GM12801 (cell line): Measurements from ENCODE around the gene GPAT2.
"Not testable (repeated sequence)": the region's sequence is repeated elsewhere in the genome, so short reads cannot be mapped to it uniquely, and the experiment has no call there.

ENCODE experiments used
- TF ChIP-seq, protein P1 (sequence below): IDR thresholded peaks from one replicate; pipeline ENCODE4 v1.5.1; 2011; ENCODE audit warnings: control low read depth; ENCODE audit not compliant: insufficient read length; ENCODE audit errors: extremely low read depth

GPAT2 gene, protein sequence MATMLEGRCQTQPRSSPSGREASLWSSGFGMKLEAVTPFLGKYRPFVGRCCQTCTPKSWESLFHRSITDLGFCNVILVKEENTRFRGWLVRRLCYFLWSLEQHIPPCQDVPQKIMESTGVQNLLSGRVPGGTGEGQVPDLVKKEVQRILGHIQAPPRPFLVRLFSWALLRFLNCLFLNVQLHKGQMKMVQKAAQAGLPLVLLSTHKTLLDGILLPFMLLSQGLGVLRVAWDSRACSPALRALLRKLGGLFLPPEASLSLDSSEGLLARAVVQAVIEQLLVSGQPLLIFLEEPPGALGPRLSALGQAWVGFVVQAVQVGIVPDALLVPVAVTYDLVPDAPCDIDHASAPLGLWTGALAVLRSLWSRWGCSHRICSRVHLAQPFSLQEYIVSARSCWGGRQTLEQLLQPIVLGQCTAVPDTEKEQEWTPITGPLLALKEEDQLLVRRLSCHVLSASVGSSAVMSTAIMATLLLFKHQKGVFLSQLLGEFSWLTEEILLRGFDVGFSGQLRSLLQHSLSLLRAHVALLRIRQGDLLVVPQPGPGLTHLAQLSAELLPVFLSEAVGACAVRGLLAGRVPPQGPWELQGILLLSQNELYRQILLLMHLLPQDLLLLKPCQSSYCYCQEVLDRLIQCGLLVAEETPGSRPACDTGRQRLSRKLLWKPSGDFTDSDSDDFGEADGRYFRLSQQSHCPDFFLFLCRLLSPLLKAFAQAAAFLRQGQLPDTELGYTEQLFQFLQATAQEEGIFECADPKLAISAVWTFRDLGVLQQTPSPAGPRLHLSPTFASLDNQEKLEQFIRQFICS

GRCh38 chr2:96034792-96035191 lies at the start of gene GPAT2:
GPAT2 (minus strand) TSS chr2:96034916; CDS start chr2:96032359, 2,557 bp downstream.
- TF ChIP-seq, protein P1, sequence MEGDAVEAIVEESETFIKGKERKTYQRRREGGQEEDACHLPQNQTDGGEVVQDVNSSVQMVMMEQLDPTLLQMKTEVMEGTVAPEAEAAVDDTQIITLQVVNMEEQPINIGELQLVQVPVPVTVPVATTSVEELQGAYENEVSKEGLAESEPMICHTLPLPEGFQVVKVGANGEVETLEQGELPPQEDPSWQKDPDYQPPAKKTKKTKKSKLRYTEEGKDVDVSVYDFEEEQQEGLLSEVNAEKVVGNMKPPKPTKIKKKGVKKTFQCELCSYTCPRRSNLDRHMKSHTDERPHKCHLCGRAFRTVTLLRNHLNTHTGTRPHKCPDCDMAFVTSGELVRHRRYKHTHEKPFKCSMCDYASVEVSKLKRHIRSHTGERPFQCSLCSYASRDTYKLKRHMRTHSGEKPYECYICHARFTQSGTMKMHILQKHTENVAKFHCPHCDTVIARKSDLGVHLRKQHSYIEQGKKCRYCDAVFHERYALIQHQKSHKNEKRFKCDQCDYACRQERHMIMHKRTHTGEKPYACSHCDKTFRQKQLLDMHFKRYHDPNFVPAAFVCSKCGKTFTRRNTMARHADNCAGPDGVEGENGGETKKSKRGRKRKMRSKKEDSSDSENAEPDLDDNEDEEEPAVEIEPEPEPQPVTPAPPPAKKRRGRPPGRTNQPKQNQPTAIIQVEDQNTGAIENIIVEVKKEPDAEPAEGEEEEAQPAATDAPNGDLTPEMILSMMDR, result not testable (repeated sequence)

DNA sequence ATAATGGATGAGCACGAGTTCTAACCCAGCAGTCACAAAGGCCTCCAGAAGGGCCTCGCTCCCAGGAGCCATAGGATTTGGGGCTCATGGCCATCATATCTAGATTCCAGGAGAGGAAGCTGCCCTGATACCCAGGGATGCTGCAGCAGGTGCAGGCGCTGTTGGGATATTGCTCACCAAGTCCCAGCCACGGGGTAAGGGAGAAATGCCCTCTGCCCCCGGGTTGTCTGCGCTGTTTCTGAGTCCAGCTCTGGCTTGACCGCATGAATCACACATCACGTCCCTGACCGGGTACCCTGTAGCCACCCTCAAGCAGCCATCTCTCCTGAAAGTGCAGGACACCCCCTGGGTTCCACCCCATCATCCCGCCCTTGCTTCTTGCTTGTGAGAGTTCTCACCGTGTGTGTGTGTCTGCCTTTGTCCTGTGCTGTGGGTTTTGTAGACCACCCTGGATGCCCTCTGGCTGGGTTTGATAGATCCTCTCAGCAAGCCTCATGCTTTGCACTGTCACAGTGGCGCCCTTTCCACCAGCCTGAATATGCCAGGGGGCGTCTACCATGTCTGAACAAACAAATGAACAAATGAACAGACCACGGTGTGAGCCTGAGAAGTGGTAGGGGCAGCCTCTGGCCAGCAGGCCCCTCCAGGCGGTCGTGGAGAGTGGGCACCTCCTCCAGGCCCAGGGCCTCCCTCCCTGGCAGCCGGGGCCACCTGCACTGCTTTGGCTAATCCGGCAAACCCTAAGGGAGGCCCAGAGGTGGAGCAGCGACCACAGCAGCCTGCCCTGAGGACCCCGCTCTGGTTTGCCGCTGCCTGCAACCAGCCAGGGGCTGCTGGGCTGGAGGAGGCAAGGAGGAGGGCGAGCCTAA lies 49.5 kb upstream of the GPAT2 start:
- TF ChIP-seq, protein P1, result no peak

DNA sequence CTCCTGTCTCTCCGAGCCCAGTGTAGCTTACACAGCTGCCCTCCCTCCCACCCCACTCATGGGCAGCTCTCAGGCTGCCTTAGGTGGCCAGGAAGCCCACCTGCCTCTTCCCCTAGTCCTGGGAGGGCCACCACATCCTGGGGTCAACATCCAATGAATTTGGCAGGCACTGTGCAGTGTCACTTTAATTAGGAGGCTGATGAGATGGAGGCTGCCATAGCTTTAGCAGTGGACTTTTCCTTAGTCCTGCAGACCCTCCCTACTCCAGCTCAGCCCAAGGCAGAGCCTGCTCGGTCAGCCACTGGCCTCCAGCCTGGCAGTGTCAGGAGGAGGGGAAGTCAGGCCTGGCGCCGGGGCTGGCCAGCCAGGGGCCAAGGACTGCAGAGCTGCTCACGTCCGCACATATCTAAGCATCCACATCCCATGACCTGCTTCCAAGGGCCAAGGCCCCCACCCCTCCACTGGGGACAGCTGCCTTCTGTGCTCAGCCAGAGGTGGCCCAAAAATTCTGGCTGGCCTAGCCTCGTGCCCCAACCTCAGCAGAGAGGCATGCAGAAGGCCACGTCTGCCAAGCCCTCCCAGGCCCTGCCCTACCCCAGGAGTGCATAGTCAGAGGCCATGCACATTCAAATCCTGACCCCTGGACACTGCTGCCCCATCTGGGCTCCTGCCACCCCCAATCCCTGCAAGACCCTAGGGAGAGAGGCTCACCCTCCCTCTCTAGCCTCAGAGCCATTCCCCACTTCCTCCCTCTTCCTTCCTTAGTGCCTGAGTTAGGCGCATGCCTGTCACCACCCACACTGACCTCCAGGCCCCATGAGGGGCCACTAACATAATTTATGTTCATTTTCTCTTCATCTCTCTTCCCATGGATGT lies 48.6 kb upstream of the GPAT2 start:
- TF ChIP-seq, protein P1, result no peak

GRCh38 chr2:96082211-96083063 lies 47.7 kb upstream of the GPAT2 start:
- TF ChIP-seq, protein P1, result no peak

- TF ChIP-seq, protein P1, result no peak
These were observed 46.3 kb upstream of the GPAT2 start for GRCh38 chr2:96081042-96081441.

DNA sequence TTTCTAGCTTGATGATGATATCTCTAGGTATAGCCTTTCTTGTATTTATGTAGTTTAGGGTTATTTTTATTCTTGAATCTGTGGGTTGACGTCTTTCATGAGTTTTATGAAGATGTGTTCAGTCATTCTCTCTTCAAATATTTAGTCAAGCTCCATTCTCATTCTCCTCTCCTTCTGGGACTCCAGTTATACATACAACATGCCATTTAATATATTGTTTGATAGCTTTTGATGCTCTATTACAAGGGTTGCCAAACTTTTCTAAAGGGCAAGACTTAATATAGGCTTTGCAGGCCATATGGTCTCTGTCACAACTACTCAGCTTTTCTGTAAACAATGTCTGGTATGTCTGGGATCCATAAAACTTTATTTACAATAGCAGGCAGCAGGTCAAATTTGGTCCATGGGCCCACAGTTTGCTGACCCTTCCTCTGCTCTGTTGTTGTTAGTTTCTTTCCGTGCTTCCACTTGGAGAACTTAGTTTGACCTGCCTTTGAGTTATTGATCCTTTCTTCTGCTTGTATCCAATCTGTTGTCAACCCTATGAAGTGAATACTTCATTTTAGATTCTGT lies 40.6 kb upstream of the GPAT2 start:
- TF ChIP-seq, protein P1, result no peak
